HepG2 (cell line): ENCODE results near the gene C14orf119. TPM values are rescaled to one million over a fixed set of nuclear protein-coding genes. Genes with fewer than 3 reads are reported as not detected.

Experiments used
- CCDC6 ChIP-seq: sonication (generic); formaldehyde crosslinking; IDR thresholded peaks from 2 replicates; pipeline ENCODE4 v1.8.1; 2022; ENCODE audit warnings: mild to moderate bottlenecking, missing genetic modification reagents, moderate library complexity
- ESRRA ChIP-seq: sonication (generic); formaldehyde crosslinking; IDR thresholded peaks from 2 replicates; pipeline ENCODE4 v1.5.1; 2020; ENCODE audit warnings: mild to moderate bottlenecking, low read depth, missing genetic modification reagents
- FOXA3 ChIP-seq: IDR thresholded peaks from 2 replicates; pipeline ENCODE4 v1.6.1; 2016; ENCODE audit warnings: missing genetic modification reagents, missing compliant biosample characterization
- FOXO1 ChIP-seq: sonication (generic); formaldehyde crosslinking; IDR thresholded peaks from 2 replicates; pipeline ENCODE4 v1.4.0; 2020; ENCODE audit warnings: missing genetic modification reagents
- HDAC2 ChIP-seq: sonication (generic); formaldehyde crosslinking; IDR thresholded peaks from 2 replicates; pipeline ENCODE4 v1.4.0; 2020; ENCODE audit warnings: missing genetic modification reagents
- KLF13 ChIP-seq: sonication (generic); formaldehyde crosslinking; IDR thresholded peaks from 2 replicates; pipeline ENCODE4 v1.4.0; 2020; ENCODE audit warnings: mild to moderate bottlenecking, missing genetic modification reagents
- LRRFIP1 ChIP-seq: sonication (generic); formaldehyde crosslinking; conservative IDR thresholded peaks from 2 replicates; pipeline ENCODE4 v1.4.0; 2020; ENCODE audit warnings: missing genetic modification reagents
- MAFK ChIP-seq, 2 experiments: IDR thresholded peaks in 1 of 2; conservative IDR thresholded peaks in 1 of 2; 2 replicates each; pipeline ENCODE4 v1.6.1; 2011; ENCODE audit warnings: improper control_type of control experiment in 2 of 2, low read length in 2 of 2
- NRL ChIP-seq: sonication (generic); formaldehyde crosslinking; IDR thresholded peaks from 2 replicates; pipeline ENCODE4 v1.5.0; 2020; ENCODE audit warnings: missing genetic modification reagents, mild to moderate bottlenecking, moderate library complexity, borderline replicate concordance
- REL ChIP-seq: sonication (generic); formaldehyde crosslinking; conservative IDR thresholded peaks from 2 replicates; pipeline ENCODE4 v1.8.0; 2022; ENCODE audit warnings: mild to moderate bottlenecking, missing genetic modification reagents, moderate library complexity
- SKIL ChIP-seq: sonication (generic); formaldehyde crosslinking; IDR thresholded peaks from 2 replicates; pipeline ENCODE4 v1.8.0; 2022; ENCODE audit warnings: missing genetic modification reagents, mild to moderate bottlenecking, moderate library complexity, borderline replicate concordance
- SNAPC2 ChIP-seq: sonication (generic); formaldehyde crosslinking; IDR thresholded peaks from 2 replicates; pipeline ENCODE4 v1.8.1; 2022; ENCODE audit warnings: mild to moderate bottlenecking, missing genetic modification reagents
- TFDP2 ChIP-seq: sonication (generic); formaldehyde crosslinking; IDR thresholded peaks from 2 replicates; pipeline ENCODE4 v1.4.0; 2020; ENCODE audit warnings: missing genetic modification reagents
- XRCC5 ChIP-seq: fragments of 200-400 bp; formaldehyde crosslinking; optimal IDR thresholded peaks from 2 replicates; pipeline ENCODE3; 2017; ENCODE audit warnings: mild to moderate bottlenecking, low read length
- ZNF207 ChIP-seq: fragments of 450-650 bp; IDR thresholded peaks from 2 replicates; pipeline ENCODE4 v1.6.1; 2016; ENCODE audit warnings: antibody characterized with exemption, borderline replicate concordance
- ZNF292 ChIP-seq: sonication (generic); formaldehyde crosslinking; IDR thresholded peaks from 2 replicates; pipeline ENCODE4 v1.8.1; 2022; ENCODE audit warnings: mild to moderate bottlenecking, low read depth, missing genetic modification reagents, borderline replicate concordance
- ZNF326 ChIP-seq: sonication (generic); formaldehyde crosslinking; IDR thresholded peaks from 2 replicates; pipeline ENCODE4 v1.4.0; 2020; ENCODE audit warnings: missing genetic modification reagents, borderline replicate concordance
- ZNF414 ChIP-seq: sonication (generic); formaldehyde crosslinking; IDR thresholded peaks from 2 replicates; pipeline ENCODE4 v1.5.0; 2020; ENCODE audit warnings: missing genetic modification reagents
- ZNF431 ChIP-seq: sonication (generic); formaldehyde crosslinking; IDR thresholded peaks from 2 replicates; pipeline ENCODE4 v1.9.0; 2022; ENCODE audit warnings: missing genetic modification reagents, low read depth, mild to moderate bottlenecking, borderline replicate concordance
- ZNF460 ChIP-seq: sonication (generic); formaldehyde crosslinking; IDR thresholded peaks from 2 replicates; pipeline ENCODE4 v1.5.1; 2020; ENCODE audit warnings: missing genetic modification reagents, mild to moderate bottlenecking, borderline replicate concordance
- ZNF570 ChIP-seq: sonication (generic); formaldehyde crosslinking; IDR thresholded peaks from 2 replicates; pipeline ENCODE4 v1.4.0; 2020; ENCODE audit warnings: mild to moderate bottlenecking, missing genetic modification reagents, borderline replicate concordance
- polyA plus RNA-seq, 8 experiments: library from polyadenylated mRNA; depleted of rRNA in 3 of 8; stranded (reverse) in 7 of 8; unstranded in 1 of 8; fragments of >200 nt; fragmentation: Illumina TruSeq in 4 of 8; extraction: Trizol in 4 of 8; gene quantifications; 2 replicates each; pipeline versions ENCODE4 v1.2.1 to v1.2.3, GENCODE V29; 2011 to 2016; ENCODE audit warnings: low read depth in 4 of 8, missing spikeins in 1 of 8, mixed read lengths in 1 of 8; ENCODE audit not compliant: insufficient read depth in 1 of 8
- total RNA-seq, 5 experiments: library from RNA; depleted of rRNA; stranded (reverse); fragments of >200 nt; fragmentation: Illumina TruSeq; extraction: Trizol; gene quantifications; 2 replicates each; pipeline ENCODE4 v1.2.3, GENCODE V29; 2016; ENCODE audit warnings: low read depth in 1 of 5
- TF ChIP-seq, protein P1 (sequence below): IDR thresholded peaks from 2 replicates; pipeline ENCODE4 v1.6.1; 2016; ENCODE audit warnings: missing compliant biosample characterization, missing genetic modification reagents, borderline replicate concordance

C14orf119 gene
- total and polyA plus RNA-seq, 2 of the 13 experiments (the other 11 are each of a cell fraction or from before 2014, with no cell fraction given), result 117 to 206 TPM

- TF ChIP-seq SNAPC2, result no peak
- TF ChIP-seq ZNF570 (CRISPR knock-in tag), result no peak
- 0 out of 2 replicates have a peak, but pooled peaks have one; percentile 82 for TF ChIP-seq LRRFIP1 (CRISPR knock-in tag)
- TF ChIP-seq ZNF292 (CRISPR knock-in tag), result no peak
- TF ChIP-seq SKIL (CRISPR knock-in tag), result no peak
- no peak for TF ChIP-seq ZNF207
- no peak for TF ChIP-seq TFDP2
- no peak for TF ChIP-seq ZNF460
- no peak for TF ChIP-seq HDAC2 (CRISPR knock-in tag)
- no peak for TF ChIP-seq FOXA3 (CRISPR knock-in tag)
- TF ChIP-seq ZNF414 (CRISPR knock-in tag), result peak; percentile 3; the same call in 1 of the 2 replicates
- TF ChIP-seq KLF13 (CRISPR knock-in tag), result no peak
- TF ChIP-seq NRL (CRISPR knock-in tag), result no peak
- TF ChIP-seq ZNF431 (CRISPR knock-in tag), result peak; percentile 60; the same call in 1 of the 2 replicates
- no peak for TF ChIP-seq REL (CRISPR knock-in tag)
- TF ChIP-seq XRCC5, result no peak
- no peak for TF ChIP-seq ESRRA
- TF ChIP-seq FOXO1 (CRISPR knock-in tag), result no peak
- no peak; the same call in 1 of the 2 replicates for TF ChIP-seq CCDC6
- peak; percentile 81; the same call in 1 of the 2 replicates for TF ChIP-seq ZNF326 (CRISPR knock-in tag)
- TF ChIP-seq, protein P1, sequence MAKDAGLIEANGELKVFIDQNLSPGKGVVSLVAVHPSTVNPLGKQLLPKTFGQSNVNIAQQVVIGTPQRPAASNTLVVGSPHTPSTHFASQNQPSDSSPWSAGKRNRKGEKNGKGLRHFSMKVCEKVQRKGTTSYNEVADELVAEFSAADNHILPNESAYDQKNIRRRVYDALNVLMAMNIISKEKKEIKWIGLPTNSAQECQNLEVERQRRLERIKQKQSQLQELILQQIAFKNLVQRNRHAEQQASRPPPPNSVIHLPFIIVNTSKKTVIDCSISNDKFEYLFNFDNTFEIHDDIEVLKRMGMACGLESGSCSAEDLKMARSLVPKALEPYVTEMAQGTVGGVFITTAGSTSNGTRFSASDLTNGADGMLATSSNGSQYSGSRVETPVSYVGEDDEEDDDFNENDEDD, result no peak; the same call in 1 of the 2 replicates
- TF ChIP-seq MAFK (conservative IDR thresholded peaks at IDR 0.05 in 1 of 2, IDR thresholded peaks at IDR 0.05 in 1 of 2; ENCODE audit: low read length in 2 of 2), result no peak
These were observed 23.3 kb upstream of the C14orf119 start (continued) for GRCh38 chr14:23071921-23072539.
